Left kidney (tissue), 2 donors: ENCODE measurements around the gene SUGCT. TPM values are rescaled to one million over a fixed set of nuclear protein-coding genes. Genes with fewer than 3 reads are reported as not detected.
"Not testable (repeated sequence)": the region's sequence is repeated elsewhere in the genome, so short reads cannot be mapped to it uniquely, and the experiment has no call there.

Experiments
- DNase-seq: peaks from one replicate; pipeline ENCODE4 v3.0.0-alpha.2; 2013
- polyA plus RNA-seq: library from polyadenylated mRNA; unstranded; fragments of 120-200 nt; gene quantifications from one replicate; pipeline ENCODE4 v1.2.1, GENCODE V29; 2013; ENCODE audit not compliant: insufficient read length

SUGCT gene
- polyA plus RNA-seq, 1 donor, result 14.0 TPM

DNA sequence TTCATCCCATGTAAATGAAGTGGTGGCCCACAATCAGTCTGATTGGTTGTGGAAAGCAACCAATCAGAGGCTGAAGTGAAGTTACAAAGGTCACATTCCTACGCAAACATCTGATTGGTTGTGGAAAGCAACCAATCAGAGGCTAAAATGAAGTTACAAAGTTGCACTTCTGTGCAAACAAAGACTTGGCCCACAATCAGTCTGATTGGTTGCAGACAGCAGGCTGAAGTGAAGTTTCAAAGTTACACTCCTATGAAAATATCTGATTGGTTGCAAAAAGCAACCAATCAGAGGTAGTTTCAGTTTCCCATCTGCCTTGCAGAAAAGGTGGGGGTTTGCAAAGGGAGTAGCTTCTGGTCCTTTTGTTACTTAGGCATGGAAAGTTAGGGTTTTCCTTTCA is 492.6 kb downstream of the SUGCT start:
- not testable (repeated sequence) for DNase-seq

DNA sequence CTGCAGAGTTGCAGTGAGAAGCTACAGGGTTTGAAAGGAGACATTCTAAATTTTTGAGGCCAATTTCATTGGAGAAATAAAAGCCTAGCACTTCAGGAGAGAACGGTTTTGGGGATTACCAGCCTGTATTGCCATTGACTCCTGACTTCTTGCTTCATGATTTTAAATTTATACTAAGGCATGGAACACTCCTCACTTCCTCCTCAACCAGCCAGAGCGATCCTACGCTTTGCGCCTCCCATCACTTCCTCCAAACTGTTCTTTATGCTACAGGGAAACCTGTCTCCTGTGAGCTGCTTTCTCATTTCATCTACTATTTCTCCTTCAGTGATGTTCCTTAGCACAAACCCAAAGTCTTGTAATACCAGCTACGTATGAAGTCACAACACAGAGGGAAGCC is 495.1 kb downstream of the SUGCT start:
- DNase-seq, result no peak

GRCh38 chr7:40634118-40634517 is 499.3 kb downstream of the SUGCT start:
- no peak for DNase-seq

- no peak for DNase-seq
These were observed 503.9 kb downstream of the SUGCT start for GRCh38 chr7:40638545-40639320.

- no peak for DNase-seq
These were observed 505.8 kb downstream of the SUGCT start for GRCh38 chr7:40640566-40640965.

GRCh38 chr7:40641701-40642100 is 506.9 kb downstream of the SUGCT start:
- no peak for DNase-seq

DNA sequence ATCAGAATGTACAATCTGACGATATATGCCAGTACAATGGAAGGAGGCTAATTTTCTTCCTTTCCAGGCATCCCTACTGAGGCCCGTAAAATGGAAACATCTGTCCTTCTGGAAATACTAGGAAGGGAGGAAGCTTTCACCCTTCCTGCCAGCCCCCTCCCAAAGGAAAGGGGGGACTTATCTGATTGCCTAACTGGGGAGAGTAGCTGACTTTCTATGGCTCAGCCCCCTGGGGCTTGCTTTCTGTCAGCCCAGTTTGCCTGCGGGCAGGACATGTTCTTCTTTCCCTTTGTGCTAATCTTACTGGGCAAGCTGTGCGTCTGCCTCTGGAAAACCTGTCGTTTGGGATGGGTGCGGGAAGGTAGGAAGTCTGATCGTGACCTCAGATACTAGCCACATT is 508.9 kb downstream of the SUGCT start:
- no peak for DNase-seq

GRCh38 chr7:40644454-40645188 is 509.8 kb downstream of the SUGCT start:
- no peak for DNase-seq

- DNase-seq, result no peak
These were observed 510.4 kb downstream of the SUGCT start for GRCh38 chr7:40645197-40645596.

GRCh38 chr7:40646717-40647116 is 511.9 kb downstream of the SUGCT start:
- DNase-seq, result no peak

DNA sequence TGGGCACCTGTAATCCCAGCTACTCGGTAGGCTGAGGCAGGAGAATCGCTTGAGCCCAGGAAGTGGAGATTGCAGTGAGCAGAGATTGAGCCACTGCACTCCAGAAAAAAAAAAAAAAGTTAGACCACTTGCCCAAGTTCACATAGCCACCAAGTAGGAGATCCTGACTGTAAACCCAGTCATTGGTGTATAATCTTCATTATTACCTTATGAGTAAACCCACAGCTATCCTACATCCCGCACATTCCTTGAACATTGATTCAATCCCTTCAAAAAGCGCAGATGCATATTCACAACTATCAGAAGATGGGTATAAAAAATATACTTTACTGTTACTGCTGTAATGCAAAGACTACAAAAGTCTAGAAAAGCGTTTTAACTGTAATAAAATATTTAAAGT is 512.9 kb downstream of the SUGCT start:
- no peak for DNase-seq

GRCh38 chr7:40649247-40649646 is 514.4 kb downstream of the SUGCT start:
- no peak for DNase-seq

- not testable (repeated sequence) for DNase-seq
These were observed 516.1 kb downstream of the SUGCT start for GRCh38 chr7:40650903-40651302.

DNA sequence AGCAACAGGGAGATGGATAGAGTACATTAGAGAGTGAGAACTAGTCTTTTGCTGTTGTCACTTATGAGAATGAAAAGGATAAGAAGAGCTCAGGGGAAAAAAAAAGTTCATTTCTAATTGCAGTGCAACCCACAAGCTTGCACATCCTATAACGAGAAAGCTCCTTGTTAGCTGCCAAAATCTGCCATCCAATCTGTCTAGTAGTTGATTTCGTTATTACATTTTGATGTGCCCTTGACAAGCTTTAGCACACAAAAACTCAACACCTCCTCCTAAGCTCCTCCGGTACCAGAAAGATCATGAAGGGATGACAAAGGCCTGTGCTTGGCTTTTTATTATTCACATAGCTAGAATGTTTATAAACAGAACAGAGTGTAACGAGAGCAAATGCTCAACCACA is 519.4 kb downstream of the SUGCT start:
- DNase-seq, result no peak

- DNase-seq, result no peak
These were observed 520.6 kb downstream of the SUGCT start for GRCh38 chr7:40655426-40655825.

GRCh38 chr7:40656349-40656748 is 521.5 kb downstream of the SUGCT start:
- DNase-seq, result no peak

DNA sequence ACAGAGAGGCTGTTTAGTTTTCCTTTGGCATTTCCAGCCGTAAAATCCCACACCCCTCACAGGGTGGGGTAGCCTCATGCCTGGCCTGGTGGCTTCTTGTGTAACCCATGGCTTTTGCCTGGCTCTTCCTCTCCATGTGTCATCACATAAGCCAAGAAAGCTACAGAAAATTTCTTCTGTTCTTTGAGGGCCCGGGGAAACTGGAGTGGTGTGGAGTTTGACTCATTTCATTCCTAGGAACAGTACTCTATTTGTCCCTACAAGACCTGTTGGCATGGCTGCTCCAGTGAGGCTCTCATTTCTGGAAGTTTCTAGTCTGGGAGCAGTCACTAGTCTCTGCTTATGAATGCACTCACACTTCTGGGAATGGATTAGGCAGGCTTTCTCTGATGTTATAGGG is 523.9 kb downstream of the SUGCT start:
- DNase-seq, result no peak

DNA sequence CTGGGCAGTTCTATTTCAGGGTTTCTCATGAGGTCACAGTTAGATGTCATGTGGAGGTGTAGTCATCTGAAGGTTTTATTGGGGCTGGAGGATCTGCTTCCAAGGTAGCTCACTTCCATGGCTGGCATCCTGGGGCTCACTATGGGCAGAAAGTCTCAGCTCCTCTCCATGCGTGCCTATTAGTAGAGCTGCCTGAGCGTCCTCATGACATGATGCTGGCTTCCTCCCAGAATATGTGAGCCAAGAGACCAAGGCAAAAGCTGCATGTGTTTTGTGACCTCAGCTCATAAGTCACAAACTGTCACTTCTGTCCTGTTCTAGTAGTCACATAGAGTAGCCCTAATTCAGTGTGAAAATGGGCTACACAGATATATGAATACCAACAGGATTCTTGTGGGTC is 524.4 kb downstream of the SUGCT start:
- DNase-seq, result no peak

DNA sequence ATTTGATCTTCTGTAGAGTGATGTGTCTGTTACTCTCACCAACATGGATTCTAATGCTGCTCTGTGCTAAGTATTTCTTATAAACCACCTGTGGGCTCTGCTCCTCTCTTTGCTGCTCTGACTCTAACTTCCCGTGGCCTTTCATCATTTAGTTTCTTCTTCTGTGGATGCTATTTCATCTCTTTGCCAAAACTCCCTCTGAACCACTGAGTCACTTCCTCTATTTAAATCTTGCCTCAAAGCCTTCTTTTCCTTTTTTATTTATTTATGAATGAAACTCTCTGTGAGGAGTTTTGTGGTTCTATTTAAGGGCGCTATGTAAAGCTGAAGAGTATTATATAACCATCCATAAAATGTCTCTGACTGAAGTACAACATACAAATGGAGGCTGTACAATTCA is 538.5 kb downstream of the SUGCT start:
- no peak for DNase-seq

DNA sequence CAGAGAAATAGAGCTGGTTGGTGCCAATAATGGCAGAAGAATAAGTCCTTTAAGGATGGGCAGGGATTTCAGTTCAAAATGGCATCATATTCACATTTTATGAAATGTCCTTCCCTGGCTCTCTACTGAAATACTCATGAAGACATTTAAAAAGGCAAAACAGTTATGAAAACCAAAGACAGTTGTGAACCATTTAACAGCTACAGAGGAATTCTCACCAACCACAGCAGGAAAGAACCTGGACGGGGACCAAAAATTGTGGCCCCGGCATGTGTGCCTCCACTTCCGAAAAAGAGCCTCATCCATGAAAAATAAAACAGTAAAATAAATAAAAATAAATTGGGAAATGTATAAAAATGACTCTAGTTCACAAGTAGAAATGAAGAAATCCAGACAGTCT is 539.5 kb downstream of the SUGCT start:
- no peak for DNase-seq

DNA sequence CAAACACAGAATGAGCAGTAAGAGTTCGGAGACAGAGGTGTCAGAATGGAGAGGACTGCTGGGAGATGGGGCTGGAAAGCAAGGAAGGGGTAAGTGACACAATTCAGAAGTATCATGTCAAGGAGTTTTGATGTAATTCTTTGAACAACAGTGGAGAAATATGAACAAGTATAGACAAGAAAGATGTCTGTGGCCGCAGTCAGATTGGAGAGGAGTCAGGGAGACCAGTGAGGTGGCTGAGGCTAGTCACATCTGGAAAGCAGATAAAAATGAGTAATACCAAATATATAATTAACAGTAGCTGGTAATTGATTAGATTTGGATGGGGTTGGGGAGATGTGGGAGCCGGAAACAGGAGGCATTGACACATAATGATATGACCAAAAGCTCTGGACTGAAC is 540.9 kb downstream of the SUGCT start:
- DNase-seq, result no peak

DNA sequence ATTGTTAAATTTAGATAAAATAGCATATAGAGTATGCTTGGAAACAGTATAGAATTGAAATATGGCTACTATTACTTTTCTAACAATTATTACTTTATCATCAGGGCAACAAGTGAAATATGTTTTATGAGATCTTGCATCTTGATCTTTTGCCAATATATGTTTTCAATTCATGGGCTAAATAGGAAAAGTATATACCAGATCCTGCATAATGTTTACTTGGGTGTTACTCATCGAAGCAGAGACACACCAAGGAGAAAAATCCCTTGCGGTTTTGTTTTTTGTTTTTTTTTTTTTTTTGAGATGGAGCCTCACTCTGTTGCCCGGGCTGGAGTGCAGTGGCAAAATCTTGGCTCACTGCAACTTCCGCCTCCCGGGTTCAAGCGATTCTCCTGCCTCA is 541.4 kb downstream of the SUGCT start:
- DNase-seq, result no peak

- DNase-seq, result no peak
These were observed 545.9 kb downstream of the SUGCT start for GRCh38 chr7:40680657-40681056.

- no peak for DNase-seq
These were observed 547.9 kb downstream of the SUGCT start for GRCh38 chr7:40682696-40683095.
